Trophoblast cell (in vitro differentiated cells and primary cell): ENCODE data around the gene TMEM141.

Experiments used
- DNase-seq, 2 donors: peaks; one replicate each; pipeline ENCODE4 v3.0.0-alpha.2; 2016
- H2AFZ ChIP-seq: 2 replicates; pipeline ENCODE4 v1.6.1; 2013; ENCODE audit warnings: low read length, moderate library complexity, mild to moderate bottlenecking; ENCODE audit not compliant: insufficient read depth, poor library complexity
- H2AK5ac ChIP-seq: 2 replicates; pipeline ENCODE4 v1.6.1; 2013; ENCODE audit warnings: mild to moderate bottlenecking, low read length
- H2BK120ac ChIP-seq: 2 replicates; pipeline ENCODE4 v1.6.1; 2013; ENCODE audit warnings: low read length, mild to moderate bottlenecking, moderate library complexity; ENCODE audit not compliant: insufficient read depth, poor library complexity
- H2BK12ac ChIP-seq: 2 replicates; pipeline ENCODE4 v1.6.1; 2013; ENCODE audit warnings: mild to moderate bottlenecking, low read length, moderate library complexity
- H2BK5ac ChIP-seq: 2 replicates; pipeline ENCODE4 v1.6.1; 2013; ENCODE audit warnings: low read length, low read depth, moderate library complexity, mild to moderate bottlenecking; ENCODE audit not compliant: poor library complexity
- H3K14ac ChIP-seq: 2 replicates; pipeline ENCODE4 v1.6.1; 2013; ENCODE audit warnings: mild to moderate bottlenecking, low read length
- H3K18ac ChIP-seq: 2 replicates; pipeline ENCODE4 v1.6.1; 2013; ENCODE audit warnings: mild to moderate bottlenecking, low read length
- H3K23ac ChIP-seq: 2 replicates; pipeline ENCODE4 v1.6.1; 2013; ENCODE audit warnings: low read length
- H3K27ac ChIP-seq: 2 replicates; pipeline ENCODE4 v1.5.1; 2013; ENCODE audit warnings: low read depth, mild to moderate bottlenecking, inconsistent platforms, low read length, moderate library complexity
- H3K27me3 ChIP-seq: 2 replicates; pipeline ENCODE4 v1.6.1; 2013; ENCODE audit warnings: inconsistent platforms, mild to moderate bottlenecking, low read length, moderate library complexity; ENCODE audit not compliant: insufficient read depth
- H3K36me3 ChIP-seq, 2 experiments: 1 replicate in 1 of 2; 2 replicates in 1 of 2; pipeline ENCODE4 v1.6.1; 2013; ENCODE audit warnings: low read length in 2 of 2, mild to moderate bottlenecking in 2 of 2, moderate library complexity in 1 of 2; ENCODE audit not compliant: insufficient read depth in 2 of 2, control insufficient read depth in 1 of 2
- H3K4ac ChIP-seq: 2 replicates; pipeline ENCODE4 v1.6.1; 2013; ENCODE audit warnings: low read depth, mild to moderate bottlenecking, low read length, moderate library complexity
- H3K4me1 ChIP-seq, 2 experiments: 1 replicate in 1 of 2; 2 replicates in 1 of 2; pipeline ENCODE4 v1.6.1; 2013; ENCODE audit warnings: low read length in 2 of 2, mild to moderate bottlenecking in 2 of 2, moderate library complexity in 1 of 2; ENCODE audit not compliant: insufficient read depth in 2 of 2, control insufficient read depth in 1 of 2
- H3K4me2 ChIP-seq: 2 replicates; pipeline ENCODE4 v1.6.1; 2013; ENCODE audit warnings: inconsistent platforms, mild to moderate bottlenecking, low read length, moderate library complexity
- H3K4me3 ChIP-seq: 2 replicates; pipeline ENCODE4 v1.5.1; 2013; ENCODE audit warnings: mild to moderate bottlenecking, low read depth, low read length, inconsistent platforms
- H3K79me1 ChIP-seq: one replicate; pipeline ENCODE4 v1.6.1; 2013; ENCODE audit warnings: low read length
- H3K79me2 ChIP-seq: 2 replicates; pipeline ENCODE4 v1.6.1; 2013; ENCODE audit warnings: low read length, mild to moderate bottlenecking; ENCODE audit not compliant: control insufficient read depth, insufficient read depth, poor library complexity
- H3K9ac ChIP-seq: 2 replicates; pipeline ENCODE4 v1.6.1; 2013; ENCODE audit warnings: mild to moderate bottlenecking, low read length
- H3K9me3 ChIP-seq: 2 replicates; pipeline ENCODE4 v1.6.1; 2013; ENCODE audit warnings: low read depth, mild to moderate bottlenecking, control low read depth, inconsistent platforms, low read length; ENCODE audit not compliant: insufficient read depth
- H4K12ac ChIP-seq: 2 replicates; pipeline ENCODE4 v1.6.1; 2013; ENCODE audit warnings: low read depth, mild to moderate bottlenecking, low read length, moderate library complexity
- H4K8ac ChIP-seq: 2 replicates; pipeline ENCODE4 v1.6.1; 2013; ENCODE audit warnings: low read depth, mild to moderate bottlenecking, low read length, moderate library complexity
- H4K91ac ChIP-seq: one replicate; pipeline ENCODE4 v1.6.1; 2013; ENCODE audit warnings: low read depth, mild to moderate bottlenecking, low read length, moderate library complexity
- WGBS: extraction: QIAGEN DNeasy Blood & Tissue Kit; methylation state at CpG from one replicate; pipeline ENCODE4 v1.1.7; 2013; ENCODE audit warnings: missing lambda C conversion rate; ENCODE audit not compliant: insufficient read length, insufficient coverage; ENCODE audit errors: extremely low coverage; 5-methylcytosine and 5-hydroxymethylcytosine counted together

Gene TMEM141

GRCh38 chr9:136815422-136815782, 24.3 kb downstream of the TMEM141 start:
- Histone ChIP-seq H3K23ac (no peak overlapping the region), H3K79me2 (no peaks in the 10 kb centered on the region), H4K91ac (no peak overlapping the region), H2BK5ac (no peak overlapping the region), H3K27me3 (no peaks in the 10 kb centered on the region), H3K14ac (no peak overlapping the region), H2AK5ac (no peak overlapping the region), H3K9ac (no peak overlapping the region), H3K18ac (no peak overlapping the region), H2AFZ (no peak overlapping the region), H3K9me3 (no peaks in the 10 kb centered on the region), H2BK12ac (no peak overlapping the region), H3K4me2 (no peak overlapping the region), H3K36me3 (peaks cover 23 to 28% of the 10 kb centered on the region in 2 experiments), H3K4ac (peak overlapping the region; percentile 1), H3K4me1 (no peaks in the 10 kb centered on the region), H4K12ac (no peak overlapping the region), H3K27ac (no peak overlapping the region), H3K79me1 (no peaks in the 10 kb centered on the region), H3K4me3 (no peak overlapping the region), H4K8ac (no peak overlapping the region), H2BK120ac (no peak overlapping the region)
- DNase-seq: no peak
- WGBS: no CpG with 5 or more reads among the region's 1 CpG

- peak overlapping the region; percentile 70 for H3K4me2 ChIP-seq
- peaks cover 7% of the 10 kb centered on the region for H3K79me2 ChIP-seq
- peak overlapping the region; percentile 78 for H4K91ac ChIP-seq
- no peak overlapping the region for H2BK5ac ChIP-seq
- no peaks in the 10 kb centered on the region for H3K27me3 ChIP-seq
- H2BK120ac ChIP-seq: peak overlapping the region; percentile 48
- peaks cover 3% of the 10 kb centered on the region for H3K79me1 ChIP-seq
- H4K8ac ChIP-seq: peak overlapping the region; percentile 81
- peak overlapping the region; percentile 29 for H2AK5ac ChIP-seq
- peaks cover 10 to 13% of the 10 kb centered on the region in 2 experiments for H3K4me1 ChIP-seq
- peak overlapping the region; percentile 92 for H3K18ac ChIP-seq
- no peak overlapping the region for H3K23ac ChIP-seq
- H3K9me3 ChIP-seq: no peaks in the 10 kb centered on the region
- no peak for DNase-seq
- peak overlapping the region; percentile 34 for H3K4ac ChIP-seq
- peak overlapping the region; percentile 45 for H2AFZ ChIP-seq
- H3K36me3 ChIP-seq: peaks cover 33 to 35% of the 10 kb centered on the region in 2 experiments
- peak overlapping the region; percentile 24 for H3K14ac ChIP-seq
- no CpG with 5 or more reads among the region's 83 CpGs for WGBS
- H3K9ac ChIP-seq: no peak overlapping the region
- H2BK12ac ChIP-seq: no peak overlapping the region
- peak overlapping the region; percentile 19 for H3K27ac ChIP-seq
- peak overlapping the region; percentile 80 for H4K12ac ChIP-seq
- H3K4me3 ChIP-seq: peak overlapping the region; percentile 60
Observed at GRCh38 chr9:136820971-136821825, 30.1 kb downstream of the TMEM141 start.

- no peak for DNase-seq
- peak overlapping the region; percentile 54 for H3K18ac ChIP-seq
- H4K12ac ChIP-seq: peak overlapping the region; percentile 22
- H2AFZ ChIP-seq: no peak overlapping the region
- H2AK5ac ChIP-seq: peak overlapping the region; percentile 22
- H2BK5ac ChIP-seq: no peak overlapping the region
- no peak overlapping the region for H4K91ac ChIP-seq
- H3K4me1 ChIP-seq: peaks cover 10 to 13% of the 10 kb centered on the region in 2 experiments
- no CpG with 5 or more reads among the region's 42 CpGs for WGBS
- no peaks in the 10 kb centered on the region for H3K9me3 ChIP-seq
- H3K4me2 ChIP-seq: peak overlapping the region; percentile 70
- H2BK12ac ChIP-seq: no peak overlapping the region
- no peak overlapping the region for H3K27ac ChIP-seq
- peaks cover 3% of the 10 kb centered on the region for H3K79me1 ChIP-seq
- H3K9ac ChIP-seq: no peak overlapping the region
- no peak overlapping the region for H2BK120ac ChIP-seq
- peak overlapping the region; percentile 14 for H3K14ac ChIP-seq
- no peak overlapping the region for H3K23ac ChIP-seq
- peaks cover 7% of the 10 kb centered on the region for H3K79me2 ChIP-seq
- H3K27me3 ChIP-seq: no peaks in the 10 kb centered on the region
- peak overlapping the region; percentile 29 for H3K4ac ChIP-seq
- H3K4me3 ChIP-seq: no peak overlapping the region
- H3K36me3 ChIP-seq: peaks cover 41% of the 10 kb centered on the region in 2 experiments
- peak overlapping the region; percentile 58 for H4K8ac ChIP-seq
Observed at GRCh38 chr9:136821826-136822544, 30.8 kb downstream of the TMEM141 start.

GRCh38 chr9:136823136-136824046, 32.2 kb downstream of the TMEM141 start:
- Histone ChIP-seq H3K9ac (no peak overlapping the region), H3K27ac (no peak overlapping the region), H4K8ac (no peak overlapping the region), H3K4me1 (peaks cover 10 to 13% of the 10 kb centered on the region in 2 experiments), H3K4me2 (no peak overlapping the region), H3K4ac (no peak overlapping the region), H3K18ac (no peak overlapping the region), H3K9me3 (no peaks in the 10 kb centered on the region), H2BK12ac (no peak overlapping the region), H3K79me2 (peaks cover 7% of the 10 kb centered on the region), H4K12ac (no peak overlapping the region), H3K14ac (no peak overlapping the region), H2BK5ac (no peak overlapping the region), H4K91ac (no peak overlapping the region), H3K36me3 (peaks cover 50% of the 10 kb centered on the region in 2 experiments), H3K27me3 (no peaks in the 10 kb centered on the region), H2AK5ac (no peak overlapping the region), H3K4me3 (no peak overlapping the region), H3K23ac (no peak overlapping the region), H2BK120ac (no peak overlapping the region), H2AFZ (no peak overlapping the region), H3K79me1 (peaks cover 3% of the 10 kb centered on the region)
- no peak for DNase-seq
- no CpG with 5 or more reads among the region's 30 CpGs for WGBS
